ENCODE measurements around the gene PLA2G2F. TPM values are rescaled to one million over a fixed set of nuclear protein-coding genes. Genes with fewer than 3 reads are reported as not detected.

Gene PLA2G2F
- total and polyA plus RNA-seq, 9 of the 15 experiments (the other 6 are each of a cell fraction or from before 2014, with no cell fraction given): not detected

DNA sequence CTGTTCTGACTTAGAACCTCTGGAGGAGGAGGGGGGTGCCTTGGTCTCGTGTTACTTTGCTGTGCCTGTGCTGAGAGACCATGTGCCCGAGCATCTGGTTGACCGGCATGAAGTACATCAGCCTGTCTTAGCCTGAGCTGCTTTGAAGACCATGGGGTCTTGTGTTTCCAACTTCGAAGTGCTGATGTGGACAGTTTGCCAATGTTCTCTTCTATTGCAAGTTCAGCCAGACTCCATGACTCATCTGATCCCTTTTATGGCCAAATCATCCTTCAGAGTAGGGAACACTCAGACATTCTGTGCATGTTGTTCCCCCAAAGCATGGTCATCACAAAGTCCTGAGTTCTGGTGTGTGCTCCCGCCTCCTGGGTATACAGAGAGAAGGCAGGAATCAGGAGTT is 53.2 kb downstream of the PLA2G2F start (continued):
- TF ChIP-seq, protein P1, sequence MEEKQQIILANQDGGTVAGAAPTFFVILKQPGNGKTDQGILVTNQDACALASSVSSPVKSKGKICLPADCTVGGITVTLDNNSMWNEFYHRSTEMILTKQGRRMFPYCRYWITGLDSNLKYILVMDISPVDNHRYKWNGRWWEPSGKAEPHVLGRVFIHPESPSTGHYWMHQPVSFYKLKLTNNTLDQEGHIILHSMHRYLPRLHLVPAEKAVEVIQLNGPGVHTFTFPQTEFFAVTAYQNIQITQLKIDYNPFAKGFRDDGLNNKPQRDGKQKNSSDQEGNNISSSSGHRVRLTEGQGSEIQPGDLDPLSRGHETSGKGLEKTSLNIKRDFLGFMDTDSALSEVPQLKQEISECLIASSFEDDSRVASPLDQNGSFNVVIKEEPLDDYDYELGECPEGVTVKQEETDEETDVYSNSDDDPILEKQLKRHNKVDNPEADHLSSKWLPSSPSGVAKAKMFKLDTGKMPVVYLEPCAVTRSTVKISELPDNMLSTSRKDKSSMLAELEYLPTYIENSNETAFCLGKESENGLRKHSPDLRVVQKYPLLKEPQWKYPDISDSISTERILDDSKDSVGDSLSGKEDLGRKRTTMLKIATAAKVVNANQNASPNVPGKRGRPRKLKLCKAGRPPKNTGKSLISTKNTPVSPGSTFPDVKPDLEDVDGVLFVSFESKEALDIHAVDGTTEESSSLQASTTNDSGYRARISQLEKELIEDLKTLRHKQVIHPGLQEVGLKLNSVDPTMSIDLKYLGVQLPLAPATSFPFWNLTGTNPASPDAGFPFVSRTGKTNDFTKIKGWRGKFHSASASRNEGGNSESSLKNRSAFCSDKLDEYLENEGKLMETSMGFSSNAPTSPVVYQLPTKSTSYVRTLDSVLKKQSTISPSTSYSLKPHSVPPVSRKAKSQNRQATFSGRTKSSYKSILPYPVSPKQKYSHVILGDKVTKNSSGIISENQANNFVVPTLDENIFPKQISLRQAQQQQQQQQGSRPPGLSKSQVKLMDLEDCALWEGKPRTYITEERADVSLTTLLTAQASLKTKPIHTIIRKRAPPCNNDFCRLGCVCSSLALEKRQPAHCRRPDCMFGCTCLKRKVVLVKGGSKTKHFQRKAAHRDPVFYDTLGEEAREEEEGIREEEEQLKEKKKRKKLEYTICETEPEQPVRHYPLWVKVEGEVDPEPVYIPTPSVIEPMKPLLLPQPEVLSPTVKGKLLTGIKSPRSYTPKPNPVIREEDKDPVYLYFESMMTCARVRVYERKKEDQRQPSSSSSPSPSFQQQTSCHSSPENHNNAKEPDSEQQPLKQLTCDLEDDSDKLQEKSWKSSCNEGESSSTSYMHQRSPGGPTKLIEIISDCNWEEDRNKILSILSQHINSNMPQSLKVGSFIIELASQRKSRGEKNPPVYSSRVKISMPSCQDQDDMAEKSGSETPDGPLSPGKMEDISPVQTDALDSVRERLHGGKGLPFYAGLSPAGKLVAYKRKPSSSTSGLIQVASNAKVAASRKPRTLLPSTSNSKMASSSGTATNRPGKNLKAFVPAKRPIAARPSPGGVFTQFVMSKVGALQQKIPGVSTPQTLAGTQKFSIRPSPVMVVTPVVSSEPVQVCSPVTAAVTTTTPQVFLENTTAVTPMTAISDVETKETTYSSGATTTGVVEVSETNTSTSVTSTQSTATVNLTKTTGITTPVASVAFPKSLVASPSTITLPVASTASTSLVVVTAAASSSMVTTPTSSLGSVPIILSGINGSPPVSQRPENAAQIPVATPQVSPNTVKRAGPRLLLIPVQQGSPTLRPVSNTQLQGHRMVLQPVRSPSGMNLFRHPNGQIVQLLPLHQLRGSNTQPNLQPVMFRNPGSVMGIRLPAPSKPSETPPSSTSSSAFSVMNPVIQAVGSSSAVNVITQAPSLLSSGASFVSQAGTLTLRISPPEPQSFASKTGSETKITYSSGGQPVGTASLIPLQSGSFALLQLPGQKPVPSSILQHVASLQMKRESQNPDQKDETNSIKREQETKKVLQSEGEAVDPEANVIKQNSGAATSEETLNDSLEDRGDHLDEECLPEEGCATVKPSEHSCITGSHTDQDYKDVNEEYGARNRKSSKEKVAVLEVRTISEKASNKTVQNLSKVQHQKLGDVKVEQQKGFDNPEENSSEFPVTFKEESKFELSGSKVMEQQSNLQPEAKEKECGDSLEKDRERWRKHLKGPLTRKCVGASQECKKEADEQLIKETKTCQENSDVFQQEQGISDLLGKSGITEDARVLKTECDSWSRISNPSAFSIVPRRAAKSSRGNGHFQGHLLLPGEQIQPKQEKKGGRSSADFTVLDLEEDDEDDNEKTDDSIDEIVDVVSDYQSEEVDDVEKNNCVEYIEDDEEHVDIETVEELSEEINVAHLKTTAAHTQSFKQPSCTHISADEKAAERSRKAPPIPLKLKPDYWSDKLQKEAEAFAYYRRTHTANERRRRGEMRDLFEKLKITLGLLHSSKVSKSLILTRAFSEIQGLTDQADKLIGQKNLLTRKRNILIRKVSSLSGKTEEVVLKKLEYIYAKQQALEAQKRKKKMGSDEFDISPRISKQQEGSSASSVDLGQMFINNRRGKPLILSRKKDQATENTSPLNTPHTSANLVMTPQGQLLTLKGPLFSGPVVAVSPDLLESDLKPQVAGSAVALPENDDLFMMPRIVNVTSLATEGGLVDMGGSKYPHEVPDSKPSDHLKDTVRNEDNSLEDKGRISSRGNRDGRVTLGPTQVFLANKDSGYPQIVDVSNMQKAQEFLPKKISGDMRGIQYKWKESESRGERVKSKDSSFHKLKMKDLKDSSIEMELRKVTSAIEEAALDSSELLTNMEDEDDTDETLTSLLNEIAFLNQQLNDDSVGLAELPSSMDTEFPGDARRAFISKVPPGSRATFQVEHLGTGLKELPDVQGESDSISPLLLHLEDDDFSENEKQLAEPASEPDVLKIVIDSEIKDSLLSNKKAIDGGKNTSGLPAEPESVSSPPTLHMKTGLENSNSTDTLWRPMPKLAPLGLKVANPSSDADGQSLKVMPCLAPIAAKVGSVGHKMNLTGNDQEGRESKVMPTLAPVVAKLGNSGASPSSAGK (IDR thresholded peaks at IDR 0.05): peak; percentile 86
- TF ChIP-seq EHMT2 (IDR thresholded peaks at IDR 0.05) (0 out of 2 replicates have a peak, but pooled peaks have one; percentile 38), DMBX1 (CRISPR knock-in tag; IDR thresholded peaks at IDR 0.05; ENCODE audit: borderline replicate concordance) (no peak), FOSL1 (tag; conservative IDR thresholded peaks at IDR 0.05) (peak; percentile 53), ATF3 (IDR thresholded peaks at IDR 0.05) (peak; percentile 74), ATF3 (CRISPR knock-in tag; conservative IDR thresholded peaks at IDR 0.05) (no peak), CHD1 (IDR thresholded peaks at IDR 0.05; ENCODE audit: low read length) (no peak), ZNF217 (CRISPR knock-in tag; IDR thresholded peaks at IDR 0.05) (no peak), DPF2 (IDR thresholded peaks at IDR 0.05) (peak; percentile 33; the same call in 1 of the 2 replicates), L3MBTL2 (IDR thresholded peaks at IDR 0.05) (peak; percentile 51), C11orf30 (IDR thresholded peaks at IDR 0.05; ENCODE audit: low read depth) (peak; percentile 59; the same call in 1 of the 2 replicates)

Data from K562 (cell line).